A549 (cell line): ENCODE measurements around the gene DCUN1D5.

Experiments
- CBX8 ChIP-seq: fragments of 200-600 bp; sonication (generic); IDR thresholded peaks from 2 replicates; pipeline ENCODE4 v1.6.1; 2016
- CHD2 ChIP-seq: fragments of 150-350 bp; IDR thresholded peaks from 2 replicates; pipeline ENCODE4 v1.6.1; 2014; ENCODE audit warnings: low read length; ENCODE audit not compliant: partially characterized antibody
- CTCF ChIP-seq: fragments of >200 bp; sonication (Bioruptor Twin); formaldehyde crosslinking; IDR thresholded peaks from 3 replicates; pipeline ENCODE4 v1.5.1; 2016
- ZSCAN20 ChIP-seq: fragments of 250-450 bp; sonication (Bioruptor Pico); IDR thresholded peaks from 2 replicates; pipeline ENCODE4 v1.8.0; 2022; ENCODE audit warnings: mild to moderate bottlenecking, moderate library complexity

- TF ChIP-seq CTCF (no peak), CBX8 (no peak), CHD2 (no peak), ZSCAN20 (CRISPR knock-in tag) (no peak)
These were observed 13.2 kb downstream of the DCUN1D5 start for GRCh38 chr11:103078710-103079109.
